SKM-1 (cell line): ENCODE data around the gene SEPTIN5.

Source experiments
- DNase-seq: peaks from one replicate; lab custom pipeline; 2025; ENCODE audit not compliant: unreplicated experiment; lab: John Stamatoyannopoulos, UW

Gene SEPTIN5

GRCh38 chr22:19760058-19760950 is 46.0 kb downstream of the SEPTIN5 start, which contains the start of gene TBX1:
Gene TBX1 (plus strand): TSS chr22:19760778. CDS start chr22:19760844, 66 bp downstream.
- DNase-seq, result no peak

- DNase-seq, result no peak
Observed at GRCh38 chr22:19760951-19761724, 46.8 kb downstream of the SEPTIN5 start.

GRCh38 chr22:19761725-19762567 is 47.6 kb downstream of the SEPTIN5 start:
- no peak for DNase-seq

- no peak for DNase-seq
Observed at GRCh38 chr22:19762568-19763457, 48.5 kb downstream of the SEPTIN5 start.

- DNase-seq, result no peak
Observed at GRCh38 chr22:19763458-19764298, 49.4 kb downstream of the SEPTIN5 start.

GRCh38 chr22:19764299-19764593 is 49.9 kb downstream of the SEPTIN5 start:
- DNase-seq, result no peak

GRCh38 chr22:19764636-19765476 is 50.6 kb downstream of the SEPTIN5 start:
- no peak for DNase-seq

GRCh38 chr22:19765477-19766239 is 51.4 kb downstream of the SEPTIN5 start:
- no peak for DNase-seq

GRCh38 chr22:19766240-19766510 is 51.9 kb downstream of the SEPTIN5 start:
- no peak for DNase-seq

GRCh38 chr22:19766511-19767426 is 52.5 kb downstream of the SEPTIN5 start:
- no peak for DNase-seq

GRCh38 chr22:19767427-19768341 is 53.4 kb downstream of the SEPTIN5 start:
- no peak for DNase-seq

GRCh38 chr22:19769393-19769715 is 55.1 kb downstream of the SEPTIN5 start:
- no peak for DNase-seq

- no peak for DNase-seq
Observed at GRCh38 chr22:19770349-19771220, 56.3 kb downstream of the SEPTIN5 start.

GRCh38 chr22:19772422-19772672 is 58.0 kb downstream of the SEPTIN5 start:
- no peak for DNase-seq
